ENCODE results near the gene GPA33.

The GPA33 gene

DNA sequence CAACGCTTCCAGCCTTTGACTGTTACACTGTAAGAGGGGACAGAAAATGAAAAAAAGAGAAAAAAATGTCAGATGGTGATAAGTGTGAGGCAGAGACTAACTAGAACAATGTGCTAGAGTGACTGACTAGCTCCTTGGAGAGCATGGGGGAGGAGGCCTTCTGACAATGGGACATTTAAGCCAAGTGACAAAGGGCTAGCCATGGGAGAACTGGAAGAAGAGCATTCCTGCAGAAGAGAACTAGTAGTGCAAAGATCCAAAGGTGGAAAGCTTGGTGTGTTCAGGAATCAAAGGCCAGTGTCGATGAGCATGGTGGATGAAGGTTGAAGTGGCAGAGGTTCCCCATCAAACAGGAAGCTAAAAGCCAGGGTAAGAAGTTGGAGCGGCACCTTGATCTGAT lies 29.5 kb upstream of the GPA33 start:
- Histone ChIP-seq H3K27me3 (ENCODE audit: insufficient read depth, low read length) (no peaks in the 10 kb centered on the region), H3K9ac (ENCODE audit: low read length) (no peak overlapping the region), H3K79me2 (ENCODE audit: insufficient read depth, low read length) (no peaks in the 10 kb centered on the region), H3F3A (ENCODE audit: insufficient read depth, low read length) (no peaks in the 10 kb centered on the region), H3K9me3 (ENCODE audit: low read length) (no peaks in the 10 kb centered on the region), H3K27ac (ENCODE audit: low read depth, low read length, poor library complexity, severe bottlenecking) (no peak overlapping the region), H2AFZ (ENCODE audit: low read length) (no peak overlapping the region), H4K20me1 (ENCODE audit: insufficient read depth, low read length) (no peaks in the 10 kb centered on the region), H3K4me1 (ENCODE audit: insufficient read depth, low read length, severe bottlenecking) (no peaks in the 10 kb centered on the region), H3K4me2 (ENCODE audit: low read length) (no peak overlapping the region), H3K4me3 (ENCODE audit: low read depth, low read length, poor library complexity, severe bottlenecking) (no peak overlapping the region), H3K36me3 (ENCODE audit: insufficient read depth, low read length) (no peaks in the 10 kb centered on the region), H3K9me2 (ENCODE audit: low read depth, low read length) (no peaks in the 10 kb centered on the region)
- no peak for TF ChIP-seq EZH2 (IDR thresholded peaks at IDR 0.05; ENCODE audit: borderline replicate concordance, low read length)
- TF ChIP-seq CTCF (IDR thresholded peaks at IDR 0.05; ENCODE audit: low read length), result no peak

GRCh38 chr1:167118188-167118587 lies 28.0 kb upstream of the GPA33 start:
- H3K27ac ChIP-seq (ENCODE audit: low read depth, low read length, poor library complexity, severe bottlenecking), result no peak overlapping the region
- no peaks in the 10 kb centered on the region for H4K20me1 ChIP-seq (ENCODE audit: insufficient read depth, low read length)
- no peak overlapping the region for H3K9ac ChIP-seq (ENCODE audit: low read length)
- H3K9me3 ChIP-seq (ENCODE audit: low read length), result no peaks in the 10 kb centered on the region
- H3K27me3 ChIP-seq (ENCODE audit: insufficient read depth, low read length), result no peaks in the 10 kb centered on the region; the same call in 1 of the 2 replicates
- no peak for TF ChIP-seq CTCF (IDR thresholded peaks at IDR 0.05; ENCODE audit: low read length)
- TF ChIP-seq EZH2 (IDR thresholded peaks at IDR 0.05; ENCODE audit: borderline replicate concordance, low read length), result no peak
- no peaks in the 10 kb centered on the region for H3K36me3 ChIP-seq (ENCODE audit: insufficient read depth, low read length)
- H3K4me2 ChIP-seq (ENCODE audit: low read length), result no peak overlapping the region
- no peaks in the 10 kb centered on the region for H3F3A ChIP-seq (ENCODE audit: insufficient read depth, low read length)
- H3K9me2 ChIP-seq (ENCODE audit: low read depth, low read length), result no peaks in the 10 kb centered on the region
- no peak overlapping the region for H3K4me3 ChIP-seq (ENCODE audit: low read depth, low read length, poor library complexity, severe bottlenecking)
- no peaks in the 10 kb centered on the region for H3K79me2 ChIP-seq (ENCODE audit: insufficient read depth, low read length)
- no peaks in the 10 kb centered on the region for H3K4me1 ChIP-seq (ENCODE audit: insufficient read depth, low read length, severe bottlenecking)
- no peak overlapping the region for H2AFZ ChIP-seq (ENCODE audit: low read length)

- no peak overlapping the region for H3K4me2 ChIP-seq (ENCODE audit: low read length)
- H3F3A ChIP-seq (ENCODE audit: insufficient read depth, low read length), result no peaks in the 10 kb centered on the region
- H3K27me3 ChIP-seq (ENCODE audit: insufficient read depth, low read length), result no peaks in the 10 kb centered on the region; the same call in 1 of the 2 replicates
- H3K27ac ChIP-seq (ENCODE audit: low read depth, low read length, poor library complexity, severe bottlenecking), result no peak overlapping the region
- H2AFZ ChIP-seq (ENCODE audit: low read length), result no peak overlapping the region
- H3K4me3 ChIP-seq (ENCODE audit: low read depth, low read length, poor library complexity, severe bottlenecking), result no peak overlapping the region
- TF ChIP-seq CTCF (IDR thresholded peaks at IDR 0.05; ENCODE audit: low read length) (no peak), EZH2 (IDR thresholded peaks at IDR 0.05; ENCODE audit: borderline replicate concordance, low read length) (no peak)
- no peaks in the 10 kb centered on the region for H3K9me3 ChIP-seq (ENCODE audit: low read length)
- no peaks in the 10 kb centered on the region for H3K4me1 ChIP-seq (ENCODE audit: insufficient read depth, low read length, severe bottlenecking)
- H3K79me2 ChIP-seq (ENCODE audit: insufficient read depth, low read length), result no peaks in the 10 kb centered on the region
- no peak overlapping the region for H3K9ac ChIP-seq (ENCODE audit: low read length)
- H3K36me3 ChIP-seq (ENCODE audit: insufficient read depth, low read length), result no peaks in the 10 kb centered on the region
- no peaks in the 10 kb centered on the region for H4K20me1 ChIP-seq (ENCODE audit: insufficient read depth, low read length)
- no peaks in the 10 kb centered on the region for H3K9me2 ChIP-seq (ENCODE audit: low read depth, low read length)
Measured at GRCh38 chr1:167117225-167117624, 27.0 kb upstream of the GPA33 start.
